Right atrium auricular region (tissue), 2 donors: Measurements from ENCODE around the gene MALAT1. TPM values are rescaled to one million over a fixed set of nuclear protein-coding genes. Genes with fewer than 3 reads are reported as not detected.
A peak's percentile ranks its signal among the peaks of the same experiment; 100 is the strongest.

ENCODE experiments used
- DNase-seq: peaks from one replicate; pipeline ENCODE4 v3.0.0-alpha.2; 2019; ENCODE audit warnings: low spot score
- H3K27ac ChIP-seq, 2 donors: fragments of 200-600 bp; sonication (generic); 1 replicate in 1 of 2; 2 replicates in 1 of 2; pipeline ENCODE4 v1.5.1; 2016 to 2019
- H3K27me3 ChIP-seq, 2 donors: fragments of 200-600 bp; sonication (generic); one replicate each; pipeline versions ENCODE4 v1.5.1 to v1.6.0; 2017 to 2019
- H3K36me3 ChIP-seq: fragments of 200-600 bp; sonication (generic); one replicate; pipeline ENCODE4 v1.5.1; 2016
- H3K4me1 ChIP-seq, 2 donors: fragments of 200-600 bp; sonication (generic); one replicate each; pipeline versions ENCODE4 v1.5.1 to v1.6.0; 2017 to 2019
- H3K4me3 ChIP-seq, 2 donors: fragments of 200-600 bp; sonication (generic); 1 replicate in 1 of 2; 2 replicates in 1 of 2; pipeline ENCODE4 v1.5.1; 2017 to 2019; ENCODE audit warnings: mild to moderate bottlenecking in 1 of 2, moderate library complexity in 1 of 2
- H3K9me3 ChIP-seq, 2 donors: fragments of 200-600 bp; sonication (generic); one replicate each; pipeline ENCODE4 v1.5.1; 2019
- CTCF ChIP-seq, 2 donors: fragments of 200-600 bp; sonication (generic); IDR thresholded peaks; one replicate each; pipeline ENCODE4 v1.5.1; 2019; ENCODE audit warnings: antibody characterized with exemption in 2 of 2
- total RNA-seq, 2 donors: library from RNA; depleted of rRNA; stranded (reverse); fragments of >200 nt; gene quantifications; one replicate each; pipeline ENCODE4 v1.1.0, GENCODE V29; 2016

The MALAT1 gene
- total RNA-seq, 2 donors from 2014 or later, result 2,120 to 2,577 TPM

- H3K4me3 ChIP-seq, result peak overlapping the region in 1 of 2 donors; percentile 5
Observed at GRCh38 chr11:65492387-65492636, 6.5 kb upstream of the MALAT1 start.

GRCh38 chr11:65492637-65493366, 6.0 kb upstream of the MALAT1 start:
- Histone ChIP-seq H3K9me3 (no peaks in the 10 kb centered on the region), H3K27me3 (no peaks in the 10 kb centered on the region), H3K27ac (peak overlapping the region; percentile 95 to 100), H3K36me3 (no peaks in the 10 kb centered on the region), H3K4me1 (peaks cover 0 to 94% of the 10 kb centered on the region in 2 donors), H3K4me3 (peak overlapping the region in 1 of 2 donors; percentile 5)
- DNase-seq, result peak; percentile 94
- TF ChIP-seq CTCF (IDR thresholded peaks at IDR 0.05), result no peak

More at GRCh38 chr11:65492387-65492636, 6.5 kb upstream of the MALAT1 start:
- H3K27me3 ChIP-seq, result no peaks in the 10 kb centered on the region
- H3K27ac ChIP-seq, result peak overlapping the region; percentile 95 to 100
- no peaks in the 10 kb centered on the region for H3K36me3 ChIP-seq
- no peak for DNase-seq
- TF ChIP-seq CTCF (IDR thresholded peaks at IDR 0.05), result no peak
- H3K9me3 ChIP-seq, result no peaks in the 10 kb centered on the region
- H3K4me1 ChIP-seq, result peaks cover 0 to 97% of the 10 kb centered on the region in 2 donors

- Histone ChIP-seq H3K27ac (peak overlapping the region; percentile 95 to 100), H3K27me3 (no peaks in the 10 kb centered on the region), H3K9me3 (no peaks in the 10 kb centered on the region), H3K4me1 (peaks cover 0 to 86% of the 10 kb centered on the region in 2 donors), H3K4me3 (peak overlapping the region in 1 of 2 donors; percentile 5), H3K36me3 (no peaks in the 10 kb centered on the region)
- DNase-seq, result peak; percentile 98
- TF ChIP-seq CTCF (IDR thresholded peaks at IDR 0.05), result no peak
Observed at GRCh38 chr11:65493367-65494176, 5.3 kb upstream of the MALAT1 start.

- TF ChIP-seq CTCF (IDR thresholded peaks at IDR 0.05), result no peak
- no peaks in the 10 kb centered on the region for H3K27me3 ChIP-seq
- no peaks in the 10 kb centered on the region for H3K9me3 ChIP-seq
- peak overlapping the region; percentile 95 to 100 for H3K27ac ChIP-seq
- H3K4me3 ChIP-seq, result peak overlapping the region; percentile 16 to 36
- peaks cover 0 to 56% of the 10 kb centered on the region in 2 donors for H3K4me1 ChIP-seq
- H3K36me3 ChIP-seq, result peaks cover 14% of the 10 kb centered on the region
- DNase-seq, result no peak
Observed at GRCh38 chr11:65496304-65497140, 2.3 kb upstream of the MALAT1 start.

- Histone ChIP-seq H3K36me3 (peaks cover 22% of the 10 kb centered on the region), H3K9me3 (no peaks in the 10 kb centered on the region), H3K4me3 (peak overlapping the region; percentile 75 to 79), H3K27ac (peak overlapping the region; percentile 97 to 100), H3K4me1 (peaks cover 0 to 48% of the 10 kb centered on the region in 2 donors), H3K27me3 (no peaks in the 10 kb centered on the region)
- DNase-seq, result peak; percentile 99
- TF ChIP-seq CTCF (IDR thresholded peaks at IDR 0.05), result peak in 1 of 2 donors; percentile 29
Observed at GRCh38 chr11:65497141-65498041, 1.5 kb upstream of the MALAT1 start.
